Suppressor macrophage treated with lipopolysaccharide for 4 hours (primary cell): Measurements from ENCODE around the gene CCDC9B.
A peak's percentile ranks its signal among the peaks of the same experiment; 100 is the strongest.

ENCODE experiments used
- DNase-seq: peaks from one replicate; pipeline ENCODE4 v3.0.0-alpha.2; 2020

The CCDC9B gene

GRCh38 chr15:40344217-40344616 lies 3.5 kb upstream of the CCDC9B start:
- no peak for DNase-seq

DNA sequence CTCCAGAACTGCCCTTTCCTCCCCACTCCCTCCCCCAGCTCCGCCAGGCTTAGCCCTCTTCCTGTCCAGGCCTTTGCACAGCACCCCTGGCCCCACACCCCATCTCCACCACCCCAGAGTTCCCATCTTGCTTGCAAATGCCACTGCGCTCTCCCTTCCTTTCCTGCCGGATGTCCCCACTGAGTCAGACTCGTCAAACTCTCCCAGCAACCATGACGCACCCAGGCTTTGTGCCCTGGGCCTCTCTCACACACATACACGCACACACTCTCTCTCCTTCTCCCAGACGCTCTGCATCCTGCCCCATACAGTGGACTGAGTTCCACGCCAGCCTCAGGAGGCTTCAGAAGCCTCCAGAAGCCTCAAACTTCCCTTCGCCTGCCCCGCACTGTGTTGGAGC lies 2.8 kb upstream of the CCDC9B start:
- DNase-seq = peak; percentile 71

- no peak for DNase-seq
These were observed 1.9 kb upstream of the CCDC9B start for GRCh38 chr15:40342416-40343320.

GRCh38 chr15:40340038-40340739 lies 550 bp downstream of the CCDC9B start:
- DNase-seq = no peak

GRCh38 chr15:40339621-40339945 lies 1.2 kb downstream of the CCDC9B start:
- DNase-seq = no peak

DNA sequence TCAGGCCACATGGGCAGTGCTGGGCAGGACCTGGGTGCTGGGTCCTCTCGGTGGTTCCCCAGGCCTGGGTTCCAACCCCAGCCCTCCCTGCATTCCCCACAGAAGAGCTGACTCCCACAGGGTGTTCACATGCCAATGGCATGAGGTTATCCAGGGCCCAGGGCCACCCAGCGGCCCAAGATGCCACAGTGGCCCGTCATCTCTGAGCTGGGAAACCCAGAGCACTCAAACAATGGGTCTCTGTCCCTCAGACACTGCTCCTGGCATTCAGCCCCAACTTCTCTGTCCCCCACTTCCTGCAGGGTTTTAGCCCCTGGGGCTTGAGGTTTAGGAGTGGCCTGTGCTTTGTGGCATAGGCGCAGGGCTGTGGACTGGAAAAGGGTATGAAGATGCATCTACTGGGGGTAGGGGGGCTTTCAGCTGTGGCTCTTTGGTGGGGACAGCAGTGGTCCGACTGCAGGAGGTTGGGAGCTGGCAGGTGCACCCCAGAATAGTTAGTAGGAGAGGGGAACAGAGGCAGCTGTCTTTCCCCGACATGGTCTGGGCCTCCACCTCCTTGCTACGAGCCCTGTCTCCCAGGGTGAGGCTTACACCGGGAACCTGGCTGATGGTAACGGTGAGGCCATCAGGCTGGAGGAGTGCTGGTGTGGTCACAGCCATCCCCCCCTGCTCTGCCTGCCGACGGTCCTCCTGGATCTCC lies 1.7 kb downstream of the CCDC9B start:
- DNase-seq = no peak

DNA sequence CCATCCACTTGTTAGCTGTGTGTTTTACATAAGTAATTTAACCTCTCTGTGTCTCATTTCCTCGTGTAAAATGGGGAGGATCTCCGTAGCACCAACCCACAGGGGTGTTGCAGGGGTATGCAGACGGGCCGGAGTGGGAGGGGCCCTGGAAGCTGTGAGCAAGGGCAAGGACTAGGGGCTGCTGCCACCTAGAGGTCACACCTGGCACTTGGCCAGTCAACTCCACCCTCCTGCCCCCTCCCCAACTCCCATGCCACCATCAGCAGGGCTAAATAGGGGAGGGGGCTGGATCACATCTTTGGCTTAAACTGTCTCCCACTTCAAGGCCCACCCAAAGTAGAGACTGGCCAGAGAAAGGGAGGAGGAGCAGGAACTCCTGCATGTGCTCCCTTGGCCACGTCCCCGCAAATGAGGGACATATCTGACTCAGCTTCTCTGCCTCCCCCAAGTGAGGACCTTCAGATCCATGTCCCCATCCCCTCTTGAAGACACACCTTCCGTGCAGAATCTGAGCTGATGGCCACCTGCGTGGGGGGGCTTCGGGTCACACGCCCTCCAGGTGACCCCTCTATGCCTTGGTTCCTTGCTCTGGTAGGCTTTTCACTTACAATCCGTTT lies 2.6 kb downstream of the CCDC9B start:
- peak; percentile 84 for DNase-seq

DNA sequence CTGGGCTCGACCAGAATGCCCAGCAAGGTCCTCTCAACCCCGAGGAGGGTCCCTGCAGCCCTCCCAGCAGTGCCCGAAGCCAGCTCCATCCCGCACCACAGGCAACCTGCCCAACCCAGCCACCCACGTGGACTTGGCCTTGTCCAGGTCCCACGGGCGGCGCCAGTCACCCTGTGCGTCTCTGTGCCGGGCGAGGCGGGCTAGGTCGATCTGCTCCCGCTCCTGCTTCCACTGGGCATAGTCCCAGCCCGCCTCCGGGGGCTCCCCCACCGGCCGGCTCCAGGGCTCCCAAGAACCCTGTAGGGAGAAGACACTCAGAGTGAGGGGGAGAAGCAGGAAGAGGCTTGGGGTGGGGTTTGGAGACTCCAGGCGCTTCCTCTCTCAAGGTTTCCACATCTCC lies 3.1 kb downstream of the CCDC9B start:
- DNase-seq = no peak

- DNase-seq = peak; percentile 59
These were observed 4.0 kb downstream of the CCDC9B start for GRCh38 chr15:40336744-40337122.

- no peak for DNase-seq
These were observed 4.6 kb downstream of the CCDC9B start for GRCh38 chr15:40335938-40336743.

GRCh38 chr15:40334941-40335795 lies 5.6 kb downstream of the CCDC9B start:
- DNase-seq = peak; percentile 67

DNA sequence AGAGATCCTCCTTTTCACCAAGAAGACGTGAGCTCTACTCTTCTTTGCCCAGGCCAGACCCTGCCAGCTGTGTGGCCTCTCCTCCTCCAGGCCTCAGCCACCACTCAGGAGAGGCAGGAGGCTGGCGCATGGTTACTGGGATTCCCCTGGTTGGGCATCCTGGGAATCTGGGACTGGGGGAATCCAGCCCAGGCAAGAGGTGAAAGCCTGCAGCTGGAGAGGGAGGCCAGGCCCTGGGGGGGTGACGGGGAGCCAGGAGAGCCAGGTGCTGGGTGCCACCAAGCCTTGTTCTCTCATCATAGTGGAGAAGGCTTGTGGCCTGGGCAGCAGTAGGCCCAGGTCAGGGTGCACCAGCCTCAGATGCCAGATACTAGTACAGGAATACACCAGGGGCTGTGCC lies 6.2 kb downstream of the CCDC9B start:
- no peak for DNase-seq

DNA sequence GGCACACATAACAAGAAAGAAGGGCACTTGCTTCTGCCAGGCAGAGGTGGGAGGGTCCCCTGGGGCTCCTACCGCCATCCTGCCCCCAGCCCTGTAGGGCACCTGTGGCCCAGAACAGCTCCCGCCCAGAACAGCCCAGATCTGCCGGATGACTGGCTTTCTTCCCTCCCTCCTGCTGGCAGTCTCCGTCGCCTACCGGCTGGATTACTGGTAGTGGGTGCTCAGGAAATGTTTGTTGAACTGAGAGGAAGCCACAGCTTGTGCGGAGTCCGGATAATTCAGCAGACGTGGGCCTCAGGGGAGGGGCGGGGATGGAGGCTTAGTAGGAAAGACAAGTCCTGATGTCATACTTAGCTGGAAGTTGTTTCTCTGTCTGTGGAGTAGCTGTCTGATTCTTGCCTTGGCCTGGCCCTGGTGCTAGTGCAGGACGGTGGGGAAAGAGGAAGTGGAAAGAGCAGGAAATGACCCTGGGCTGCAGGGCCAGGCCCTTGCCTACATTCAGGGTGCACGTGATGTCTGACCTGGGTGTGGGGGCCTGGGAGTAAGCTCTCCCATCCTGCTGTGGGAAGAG lies 6.7 kb downstream of the CCDC9B start:
- DNase-seq = peak; percentile 92

DNA sequence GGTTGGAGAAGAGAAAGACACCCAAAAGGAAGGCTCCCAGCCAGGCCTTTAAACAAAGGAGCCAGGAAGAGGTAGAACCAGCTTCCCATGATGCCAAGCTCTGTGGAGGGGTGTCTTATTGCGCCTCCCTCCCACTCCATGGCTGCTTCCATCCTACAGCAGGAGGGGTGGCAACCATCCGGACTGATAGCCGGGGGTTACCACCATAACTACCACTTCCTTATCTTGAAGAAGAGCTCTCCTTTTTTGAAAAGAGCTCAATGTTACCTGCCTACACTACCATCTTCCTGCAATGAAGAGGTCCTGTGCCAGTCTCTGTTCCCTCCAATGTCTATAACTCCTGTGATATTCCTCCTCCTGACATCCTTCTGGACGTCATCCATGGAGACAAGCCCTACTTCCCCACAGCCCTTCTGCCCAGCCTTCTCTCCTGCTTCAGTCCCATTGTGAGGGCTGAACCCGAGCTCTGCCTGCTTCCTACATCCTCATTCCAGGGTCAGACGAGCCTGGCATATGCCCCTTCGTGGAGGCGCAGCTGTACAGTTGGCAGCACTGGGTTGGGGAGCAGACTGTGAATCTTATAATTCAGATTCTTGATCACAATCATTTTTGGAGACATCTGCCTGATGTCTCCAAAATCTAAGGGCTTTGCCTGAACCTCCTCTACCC lies 8.5 kb downstream of the CCDC9B start:
- DNase-seq = peak; percentile 26

DNA sequence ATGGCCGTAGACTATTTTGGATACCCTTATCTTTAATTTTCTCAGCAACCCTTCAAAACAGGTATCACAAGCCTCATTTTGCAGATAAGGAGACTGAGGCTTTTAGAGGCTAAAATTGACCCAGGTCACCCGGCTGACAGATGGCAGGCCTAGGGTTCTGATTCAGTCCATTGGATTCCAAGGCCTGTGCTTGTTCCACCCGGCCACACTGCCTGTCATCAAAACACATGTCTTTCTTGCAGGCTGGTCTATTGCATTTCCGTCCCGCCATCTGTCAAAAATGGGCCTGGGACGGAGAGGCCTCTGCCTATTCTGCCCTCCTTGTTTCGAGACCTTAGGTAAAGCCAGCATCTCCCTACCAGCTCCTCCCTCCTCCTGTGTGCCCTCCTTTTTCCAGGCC lies 9.1 kb downstream of the CCDC9B start:
- DNase-seq = no peak

DNA sequence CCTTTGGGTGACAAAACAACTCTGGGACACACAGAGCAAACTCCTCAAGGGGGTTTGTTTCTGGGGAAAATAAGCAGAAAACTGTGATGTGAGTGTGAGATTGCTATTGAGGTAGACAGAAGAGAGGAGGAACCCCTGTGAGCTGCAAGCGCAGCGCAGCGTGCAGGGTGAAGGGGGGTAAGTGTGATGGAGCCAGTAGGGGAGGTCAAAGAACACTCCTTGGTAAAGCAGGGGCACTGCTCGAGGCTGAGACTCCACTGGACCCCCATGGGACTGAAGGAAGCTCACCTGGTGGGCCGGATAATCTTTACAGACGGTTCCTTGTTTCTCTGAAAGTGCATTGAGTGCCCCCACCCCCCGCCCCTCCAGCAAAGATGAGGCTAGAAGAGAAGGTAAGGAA lies 9.7 kb downstream of the CCDC9B start:
- no peak for DNase-seq

DNA sequence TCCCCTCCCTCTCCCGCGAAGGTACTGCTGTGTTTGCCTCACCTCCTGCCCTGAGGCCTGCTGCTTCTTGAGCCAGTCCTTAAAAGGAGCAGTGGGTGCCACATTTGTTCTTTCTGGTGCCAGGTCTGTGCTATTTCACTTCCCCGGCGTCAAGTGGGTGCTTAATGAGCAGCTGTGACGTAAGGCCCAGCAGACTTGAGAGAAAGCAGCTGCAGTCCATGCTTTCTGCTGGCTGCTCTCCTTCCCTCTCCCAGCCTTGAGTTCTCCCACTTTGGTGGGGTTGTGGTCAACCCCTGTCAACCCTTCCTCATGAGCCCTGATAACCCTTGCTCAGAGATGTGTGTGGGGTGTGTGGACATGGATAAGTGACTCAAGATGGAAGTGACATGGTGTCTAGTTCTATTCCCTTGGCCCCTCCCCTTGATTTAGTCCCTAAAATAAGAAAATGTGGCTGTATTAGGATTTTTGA lies 10.3 kb downstream of the CCDC9B start:
- peak; percentile 69 for DNase-seq

- DNase-seq = no peak
These were observed 10.9 kb downstream of the CCDC9B start for GRCh38 chr15:40329804-40330203.

DNA sequence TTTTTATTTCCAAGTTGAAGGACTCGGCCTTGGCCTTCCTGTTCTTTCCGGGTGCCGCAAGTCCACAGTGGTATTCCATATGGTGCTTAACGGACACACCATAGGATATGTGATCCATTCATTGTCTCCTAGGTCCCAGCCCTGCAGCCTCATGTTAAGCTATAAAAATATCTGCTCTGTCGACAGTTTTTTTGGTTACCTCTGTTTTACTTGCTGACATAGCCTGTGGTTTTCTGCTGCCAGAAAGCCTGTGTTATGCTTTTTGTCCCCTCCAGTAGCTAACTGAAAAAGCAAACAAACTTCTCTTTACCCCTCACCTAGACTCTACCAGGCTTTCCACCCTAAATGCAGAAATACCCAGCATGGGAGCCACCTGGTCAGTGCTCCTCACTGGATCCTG lies 12.0 kb downstream of the CCDC9B start:
- DNase-seq = no peak

GRCh38 chr15:40328176-40328575 lies 12.6 kb downstream of the CCDC9B start:
- peak; percentile 37 for DNase-seq
